IPS DF 19.7 (cell line): ENCODE measurements around the gene MRTFB.
"Not testable (repeated sequence)": the region's sequence is repeated elsewhere in the genome, so short reads cannot be mapped to it uniquely, and the experiment has no call there.

Experiments
- DNase-seq: peaks from one replicate; pipeline ENCODE4 v3.0.0-alpha.2; 2013; ENCODE audit warnings: low read depth, low spot score

Gene MRTFB, protein sequence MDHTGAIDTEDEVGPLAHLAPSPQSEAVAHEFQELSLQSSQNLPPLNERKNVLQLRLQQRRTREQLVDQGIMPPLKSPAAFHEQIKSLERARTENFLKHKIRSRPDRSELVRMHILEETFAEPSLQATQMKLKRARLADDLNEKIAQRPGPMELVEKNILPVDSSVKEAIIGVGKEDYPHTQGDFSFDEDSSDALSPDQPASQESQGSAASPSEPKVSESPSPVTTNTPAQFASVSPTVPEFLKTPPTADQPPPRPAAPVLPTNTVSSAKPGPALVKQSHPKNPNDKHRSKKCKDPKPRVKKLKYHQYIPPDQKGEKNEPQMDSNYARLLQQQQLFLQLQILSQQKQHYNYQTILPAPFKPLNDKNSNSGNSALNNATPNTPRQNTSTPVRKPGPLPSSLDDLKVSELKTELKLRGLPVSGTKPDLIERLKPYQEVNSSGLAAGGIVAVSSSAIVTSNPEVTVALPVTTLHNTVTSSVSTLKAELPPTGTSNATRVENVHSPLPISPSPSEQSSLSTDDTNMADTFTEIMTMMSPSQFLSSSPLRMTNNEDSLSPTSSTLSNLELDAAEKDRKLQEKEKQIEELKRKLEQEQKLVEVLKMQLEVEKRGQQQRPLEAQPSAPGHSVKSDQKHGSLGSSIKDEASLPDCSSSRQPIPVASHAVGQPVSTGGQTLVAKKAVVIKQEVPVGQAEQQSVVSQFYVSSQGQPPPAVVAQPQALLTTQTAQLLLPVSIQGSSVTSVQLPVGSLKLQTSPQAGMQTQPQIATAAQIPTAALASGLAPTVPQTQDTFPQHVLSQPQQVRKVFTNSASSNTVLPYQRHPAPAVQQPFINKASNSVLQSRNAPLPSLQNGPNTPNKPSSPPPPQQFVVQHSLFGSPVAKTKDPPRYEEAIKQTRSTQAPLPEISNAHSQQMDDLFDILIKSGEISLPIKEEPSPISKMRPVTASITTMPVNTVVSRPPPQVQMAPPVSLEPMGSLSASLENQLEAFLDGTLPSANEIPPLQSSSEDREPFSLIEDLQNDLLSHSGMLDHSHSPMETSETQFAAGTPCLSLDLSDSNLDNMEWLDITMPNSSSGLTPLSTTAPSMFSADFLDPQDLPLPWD

DNA sequence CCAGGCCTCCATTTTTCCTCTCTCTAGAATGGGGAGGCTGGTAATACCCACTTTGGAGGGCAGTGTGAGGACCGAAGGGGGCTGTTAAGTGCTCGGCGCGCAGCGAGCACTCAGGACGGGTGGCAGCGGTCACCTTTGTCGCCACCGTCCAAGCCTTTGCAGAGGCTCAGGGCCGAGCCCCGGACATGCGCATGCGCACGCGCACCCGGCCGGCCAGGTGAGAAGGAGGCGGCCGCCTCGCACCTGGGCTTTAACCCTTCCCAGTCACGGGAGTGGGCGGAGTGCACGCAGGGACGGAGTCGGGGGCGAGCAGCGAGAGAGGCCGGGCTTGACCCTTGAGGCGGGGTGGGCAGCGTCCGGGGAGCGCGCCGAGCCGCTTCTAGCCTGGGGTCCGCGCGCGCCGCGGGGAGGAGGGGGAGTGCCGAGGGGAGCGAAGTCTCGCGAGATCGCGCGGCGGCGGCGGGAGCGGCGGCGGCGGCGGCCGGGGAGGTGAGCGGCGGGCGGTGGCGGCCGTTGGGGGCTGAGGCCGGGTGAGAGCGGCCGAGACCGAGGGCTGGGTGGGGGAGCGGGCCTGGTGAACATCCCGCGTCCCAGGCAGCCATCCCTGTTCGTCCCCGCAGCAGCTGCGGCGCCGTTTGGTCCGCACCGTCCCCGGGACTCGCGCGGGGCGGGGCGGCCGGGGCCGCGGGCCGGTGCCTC is at the start of gene MRTFB:
MRTFB (plus strand) TSS at position 443 of the 699 bp plus-strand sequence. CDS start 69,288 bp downstream, outside the sequence.
- peak; percentile 67 for DNase-seq

DNA sequence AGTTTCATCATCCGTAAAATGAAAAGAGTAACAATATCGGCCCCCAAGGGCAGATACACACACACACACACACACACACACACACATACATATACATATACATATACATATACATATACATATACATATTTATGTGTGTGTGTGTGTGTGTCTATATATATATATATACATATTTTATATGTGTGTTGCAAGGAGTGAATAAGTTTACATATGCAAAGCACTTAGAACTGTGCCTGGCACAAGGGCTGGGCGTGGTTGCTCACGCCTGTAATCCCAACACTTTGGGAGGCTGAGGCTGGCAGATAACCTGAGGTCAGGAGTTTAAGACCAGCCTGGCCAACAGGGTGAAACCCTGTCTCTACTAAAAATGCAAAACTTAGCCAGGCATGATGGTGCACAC is 47.6 kb upstream of the MRTFB start:
- DNase-seq: not testable (repeated sequence)

- DNase-seq: no peak
These were observed 46.8 kb upstream of the MRTFB start for GRCh38 chr16:14024283-14024682.

DNA sequence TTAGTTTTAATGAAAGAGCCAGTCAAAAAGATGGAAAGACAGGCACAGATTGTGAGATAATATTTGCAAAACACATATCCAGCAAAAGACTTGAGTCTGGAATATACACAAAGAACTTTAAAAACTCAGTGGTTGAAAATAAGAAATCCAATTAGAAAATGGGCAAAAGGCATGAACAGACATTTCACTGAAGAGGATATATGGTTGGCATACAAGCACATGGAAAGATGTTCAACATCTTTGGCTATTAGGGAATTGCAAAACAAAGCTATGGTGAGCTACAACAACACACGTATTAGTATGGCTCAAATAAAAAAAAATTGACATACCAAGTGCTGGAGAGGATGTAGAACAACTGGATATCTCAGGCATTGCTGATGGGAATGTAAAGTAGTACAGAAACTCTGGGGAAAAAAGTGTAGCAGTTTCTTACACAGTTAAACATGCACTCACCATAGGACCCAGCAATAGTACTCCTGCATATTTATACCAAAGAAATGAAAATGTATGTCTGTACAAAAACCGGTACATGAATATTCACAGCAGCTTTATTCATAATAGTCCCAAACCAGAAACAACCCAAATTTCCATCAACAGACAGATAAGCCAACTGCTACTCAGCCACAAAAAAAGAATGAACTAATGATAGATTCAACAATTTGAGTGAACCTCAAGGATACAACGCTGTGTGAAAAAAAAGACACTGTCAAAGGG is 44.4 kb upstream of the MRTFB start:
- DNase-seq: no peak

GRCh38 chr16:14028202-14028601 is 42.9 kb upstream of the MRTFB start:
- no peak for DNase-seq

- no peak for DNase-seq
These were observed 41.5 kb upstream of the MRTFB start for GRCh38 chr16:14029658-14030057.

GRCh38 chr16:14035092-14035491 is 36.0 kb upstream of the MRTFB start:
- DNase-seq: no peak

- no peak for DNase-seq
These were observed 34.2 kb upstream of the MRTFB start for GRCh38 chr16:14036889-14037288.

DNA sequence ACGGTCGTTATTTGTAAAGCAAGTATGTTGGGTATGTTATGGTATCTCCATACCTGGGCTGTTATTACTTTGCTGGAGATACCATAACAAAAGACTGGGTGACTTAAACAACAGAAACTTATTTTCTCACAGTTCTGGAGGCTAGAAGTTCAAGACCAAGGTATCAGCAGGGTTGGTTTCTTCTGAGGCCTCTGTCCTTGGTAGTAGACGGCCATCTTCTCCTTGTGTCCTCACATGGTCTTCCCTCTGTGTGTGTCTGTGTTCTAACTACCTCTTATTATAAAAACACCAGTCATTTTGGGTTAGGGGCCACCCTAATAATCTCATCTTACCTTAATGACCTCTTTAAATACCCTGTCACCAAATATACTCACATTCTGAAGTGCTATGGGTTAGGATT is 33.2 kb upstream of the MRTFB start:
- DNase-seq: no peak

DNA sequence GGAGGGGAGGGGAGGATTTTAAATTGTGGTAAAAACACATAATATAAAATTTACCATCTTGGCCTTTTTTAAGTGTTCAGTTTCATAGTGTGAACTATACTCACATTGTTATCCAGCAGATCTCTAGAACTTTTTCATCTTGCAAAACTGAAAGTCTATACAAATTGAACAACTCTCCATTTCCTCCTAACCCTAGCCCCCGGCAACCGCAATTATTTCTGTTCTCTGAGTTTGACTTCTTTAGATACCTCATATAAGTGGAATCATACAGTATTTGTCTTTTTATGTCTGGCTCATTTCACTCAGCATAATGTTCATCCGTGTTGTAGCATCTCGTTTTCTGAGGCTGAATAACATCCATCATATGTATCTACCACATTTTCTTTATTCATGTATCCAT is 30.0 kb upstream of the MRTFB start:
- no peak for DNase-seq

- no peak for DNase-seq
These were observed 28.4 kb upstream of the MRTFB start for GRCh38 chr16:14042706-14043105.

GRCh38 chr16:14043278-14043677 is 27.8 kb upstream of the MRTFB start:
- DNase-seq: no peak

DNA sequence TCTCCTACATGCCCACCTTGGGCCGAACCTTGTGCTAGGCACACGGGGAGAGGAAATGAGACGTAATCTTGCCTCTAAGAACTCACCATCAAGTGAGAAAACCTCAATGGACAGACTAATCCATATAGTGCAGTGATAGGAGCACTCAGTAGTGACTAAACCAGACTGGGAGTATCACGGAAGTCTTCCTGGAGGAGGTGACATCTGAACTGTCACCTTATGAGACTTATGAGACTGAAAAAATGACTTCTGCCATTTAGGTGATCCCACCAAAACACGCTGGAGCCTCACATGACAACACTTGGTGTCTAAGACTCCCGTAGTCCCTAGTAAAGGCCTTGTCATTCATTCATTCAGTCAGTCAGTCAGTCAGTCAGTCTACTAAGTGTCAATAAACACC is 27.3 kb upstream of the MRTFB start:
- no peak for DNase-seq

- not testable (repeated sequence) for DNase-seq
These were observed 23.8 kb upstream of the MRTFB start for GRCh38 chr16:14047121-14047859.

DNA sequence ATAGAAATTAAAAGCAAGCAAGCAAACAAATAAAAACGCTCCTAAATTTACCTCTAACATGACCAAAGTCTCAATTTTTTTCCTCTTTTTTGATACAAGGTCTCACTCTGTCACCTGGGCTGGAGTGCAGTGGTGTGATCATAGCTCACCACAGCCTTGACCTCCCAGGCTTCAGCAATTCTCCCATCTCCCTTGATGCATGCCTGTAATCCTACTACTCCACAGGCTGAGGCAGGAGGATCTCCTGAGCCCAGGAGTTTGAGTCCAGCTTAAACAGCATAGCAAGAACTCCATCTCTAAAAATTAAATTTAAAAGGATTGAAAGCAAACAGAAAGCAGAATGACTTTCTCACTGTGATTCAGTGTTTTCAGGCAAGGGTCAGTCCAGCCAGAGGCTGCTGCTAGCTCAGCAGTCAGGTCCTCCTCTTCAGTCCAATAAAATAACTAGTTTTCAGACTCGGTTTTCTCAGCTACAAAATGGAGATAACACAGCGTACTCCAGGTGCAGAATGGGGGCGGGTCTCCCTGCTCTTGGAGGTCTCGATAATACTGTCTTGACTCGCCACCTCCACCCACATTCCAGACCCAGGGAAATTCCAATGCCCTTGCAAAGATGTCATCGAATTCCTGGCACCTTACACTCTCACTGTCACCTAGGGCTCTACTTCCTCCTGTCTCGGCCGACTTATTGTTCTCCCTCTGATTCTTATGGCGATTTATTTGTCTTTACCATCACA is 20.7 kb upstream of the MRTFB start:
- DNase-seq: peak; percentile 93

DNA sequence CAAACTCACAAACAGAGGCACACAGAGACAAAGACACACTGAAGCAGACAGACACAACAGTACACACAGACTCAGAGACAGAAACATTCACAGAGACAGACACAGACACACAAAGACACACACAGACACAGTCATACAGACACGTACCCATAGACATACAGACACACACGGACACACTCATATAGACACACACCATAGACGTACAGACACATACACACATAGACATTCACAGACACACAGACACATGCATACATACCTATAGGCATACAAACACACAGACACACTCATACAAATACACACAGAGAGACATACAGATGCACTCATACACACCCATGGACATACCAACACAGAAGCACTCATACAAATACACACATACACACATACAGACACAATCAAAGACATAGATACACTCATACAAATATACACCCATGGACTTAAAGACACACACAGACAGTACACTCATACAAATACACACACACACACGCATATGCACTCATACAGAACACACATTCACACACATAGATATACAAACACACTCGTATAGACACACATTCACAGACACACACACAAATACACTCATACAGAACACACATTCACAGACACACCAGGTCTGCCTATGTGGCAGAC is 19.9 kb upstream of the MRTFB start:
- no peak for DNase-seq

GRCh38 chr16:14056970-14057369 is 14.1 kb upstream of the MRTFB start:
- DNase-seq: no peak

DNA sequence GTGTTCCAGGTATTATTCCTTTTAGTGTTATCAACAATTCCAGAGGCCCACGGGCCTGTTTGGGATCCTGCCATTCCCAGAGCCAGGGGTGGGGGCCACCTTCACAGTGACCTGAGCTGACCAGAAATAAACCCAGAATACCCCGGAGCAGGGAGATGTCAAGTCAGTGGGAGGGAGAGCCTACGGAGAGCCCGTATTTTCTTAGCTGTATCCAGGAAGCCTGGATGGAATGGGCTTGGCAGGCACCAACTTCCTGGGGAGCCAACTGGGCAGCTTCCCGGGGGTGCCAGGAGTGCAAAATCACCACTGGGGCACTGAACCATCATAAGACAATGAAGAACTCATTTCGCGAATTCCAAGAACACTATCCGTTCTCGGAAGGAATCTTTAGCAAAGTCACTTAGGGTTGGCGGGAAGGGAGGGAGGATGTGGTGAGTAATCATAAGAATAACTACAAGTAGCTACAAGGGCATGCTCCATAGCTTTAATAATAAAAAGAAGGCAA is 13.2 kb upstream of the MRTFB start:
- no peak for DNase-seq

GRCh38 chr16:14061732-14062259 is 9.3 kb upstream of the MRTFB start:
- no peak for DNase-seq
